Esophagus squamous epithelium (tissue), 4 donors: ENCODE results near the gene DUSP2.

Source experiments
- POLR2A ChIP-seq, 4 donors: fragments of 450-650 bp; IDR thresholded peaks; one replicate each; pipeline ENCODE4 v1.6.1; 2017; ENCODE audit warnings: antibody characterized with exemption in 4 of 4, mild to moderate bottlenecking in 4 of 4, moderate library complexity in 3 of 4
- TF ChIP-seq, protein P1 (sequence below), 6 experiments: fragments of 450-650 bp in 4 of 6; fragments of 200-600 bp in 2 of 6; sonication (generic) in 2 of 6; IDR thresholded peaks; one replicate each; pipeline ENCODE4 v1.5.1; 2016 to 2019; ENCODE audit warnings: antibody characterized with exemption in 6 of 6, mild to moderate bottlenecking in 4 of 6, moderate library complexity in 4 of 6

DNA sequence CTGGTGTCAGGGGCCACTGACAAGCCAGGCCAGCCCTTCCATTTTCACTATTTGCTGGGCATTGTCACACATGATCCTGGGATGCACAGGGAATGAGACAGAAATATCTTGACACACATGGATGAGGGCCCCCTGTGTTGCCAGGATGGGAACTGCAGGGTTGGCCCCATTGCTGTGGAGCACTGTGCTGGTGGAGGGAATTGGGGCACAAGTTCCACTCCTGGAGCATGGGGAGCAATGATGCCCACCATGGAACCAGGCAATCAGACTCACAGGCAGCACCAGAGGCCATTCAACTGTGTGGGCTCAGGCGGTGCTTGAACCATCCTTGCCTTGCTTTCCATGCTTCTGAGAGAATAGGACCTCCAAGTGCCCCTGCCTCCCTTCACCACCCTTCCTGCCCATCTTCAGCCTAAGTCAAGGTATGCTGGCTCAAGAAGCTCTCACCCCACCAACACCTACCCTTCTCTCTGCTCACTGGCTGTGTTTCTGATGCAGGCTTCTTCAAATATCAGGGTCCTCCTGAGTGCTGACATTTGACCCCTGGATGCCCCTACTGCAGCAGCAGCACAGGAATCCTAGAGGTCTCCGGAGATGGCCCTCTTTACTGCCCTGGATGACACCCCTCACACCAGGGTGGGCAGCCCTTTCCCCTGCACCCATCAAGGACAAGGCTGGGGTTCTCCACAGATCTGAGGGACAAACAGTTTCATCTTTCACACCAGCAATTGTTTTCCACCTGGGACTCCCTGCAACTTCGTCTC is 39.9 kb downstream of the DUSP2 start:
- TF ChIP-seq, protein P1, sequence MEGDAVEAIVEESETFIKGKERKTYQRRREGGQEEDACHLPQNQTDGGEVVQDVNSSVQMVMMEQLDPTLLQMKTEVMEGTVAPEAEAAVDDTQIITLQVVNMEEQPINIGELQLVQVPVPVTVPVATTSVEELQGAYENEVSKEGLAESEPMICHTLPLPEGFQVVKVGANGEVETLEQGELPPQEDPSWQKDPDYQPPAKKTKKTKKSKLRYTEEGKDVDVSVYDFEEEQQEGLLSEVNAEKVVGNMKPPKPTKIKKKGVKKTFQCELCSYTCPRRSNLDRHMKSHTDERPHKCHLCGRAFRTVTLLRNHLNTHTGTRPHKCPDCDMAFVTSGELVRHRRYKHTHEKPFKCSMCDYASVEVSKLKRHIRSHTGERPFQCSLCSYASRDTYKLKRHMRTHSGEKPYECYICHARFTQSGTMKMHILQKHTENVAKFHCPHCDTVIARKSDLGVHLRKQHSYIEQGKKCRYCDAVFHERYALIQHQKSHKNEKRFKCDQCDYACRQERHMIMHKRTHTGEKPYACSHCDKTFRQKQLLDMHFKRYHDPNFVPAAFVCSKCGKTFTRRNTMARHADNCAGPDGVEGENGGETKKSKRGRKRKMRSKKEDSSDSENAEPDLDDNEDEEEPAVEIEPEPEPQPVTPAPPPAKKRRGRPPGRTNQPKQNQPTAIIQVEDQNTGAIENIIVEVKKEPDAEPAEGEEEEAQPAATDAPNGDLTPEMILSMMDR (IDR thresholded peaks at IDR 0.05) = no peak
- no peak for TF ChIP-seq POLR2A (IDR thresholded peaks at IDR 0.05)
